ENCODE data around the gene XPO6. TPM values are rescaled to one million over a fixed set of nuclear protein-coding genes. Genes with fewer than 3 reads are reported as not detected.

XPO6 gene
- total and polyA plus RNA-seq, 2 of the 13 experiments (the other 11 are each of a cell fraction or from before 2014, with no cell fraction given): 109 to 129 TPM

- TF ChIP-seq, protein P1, sequence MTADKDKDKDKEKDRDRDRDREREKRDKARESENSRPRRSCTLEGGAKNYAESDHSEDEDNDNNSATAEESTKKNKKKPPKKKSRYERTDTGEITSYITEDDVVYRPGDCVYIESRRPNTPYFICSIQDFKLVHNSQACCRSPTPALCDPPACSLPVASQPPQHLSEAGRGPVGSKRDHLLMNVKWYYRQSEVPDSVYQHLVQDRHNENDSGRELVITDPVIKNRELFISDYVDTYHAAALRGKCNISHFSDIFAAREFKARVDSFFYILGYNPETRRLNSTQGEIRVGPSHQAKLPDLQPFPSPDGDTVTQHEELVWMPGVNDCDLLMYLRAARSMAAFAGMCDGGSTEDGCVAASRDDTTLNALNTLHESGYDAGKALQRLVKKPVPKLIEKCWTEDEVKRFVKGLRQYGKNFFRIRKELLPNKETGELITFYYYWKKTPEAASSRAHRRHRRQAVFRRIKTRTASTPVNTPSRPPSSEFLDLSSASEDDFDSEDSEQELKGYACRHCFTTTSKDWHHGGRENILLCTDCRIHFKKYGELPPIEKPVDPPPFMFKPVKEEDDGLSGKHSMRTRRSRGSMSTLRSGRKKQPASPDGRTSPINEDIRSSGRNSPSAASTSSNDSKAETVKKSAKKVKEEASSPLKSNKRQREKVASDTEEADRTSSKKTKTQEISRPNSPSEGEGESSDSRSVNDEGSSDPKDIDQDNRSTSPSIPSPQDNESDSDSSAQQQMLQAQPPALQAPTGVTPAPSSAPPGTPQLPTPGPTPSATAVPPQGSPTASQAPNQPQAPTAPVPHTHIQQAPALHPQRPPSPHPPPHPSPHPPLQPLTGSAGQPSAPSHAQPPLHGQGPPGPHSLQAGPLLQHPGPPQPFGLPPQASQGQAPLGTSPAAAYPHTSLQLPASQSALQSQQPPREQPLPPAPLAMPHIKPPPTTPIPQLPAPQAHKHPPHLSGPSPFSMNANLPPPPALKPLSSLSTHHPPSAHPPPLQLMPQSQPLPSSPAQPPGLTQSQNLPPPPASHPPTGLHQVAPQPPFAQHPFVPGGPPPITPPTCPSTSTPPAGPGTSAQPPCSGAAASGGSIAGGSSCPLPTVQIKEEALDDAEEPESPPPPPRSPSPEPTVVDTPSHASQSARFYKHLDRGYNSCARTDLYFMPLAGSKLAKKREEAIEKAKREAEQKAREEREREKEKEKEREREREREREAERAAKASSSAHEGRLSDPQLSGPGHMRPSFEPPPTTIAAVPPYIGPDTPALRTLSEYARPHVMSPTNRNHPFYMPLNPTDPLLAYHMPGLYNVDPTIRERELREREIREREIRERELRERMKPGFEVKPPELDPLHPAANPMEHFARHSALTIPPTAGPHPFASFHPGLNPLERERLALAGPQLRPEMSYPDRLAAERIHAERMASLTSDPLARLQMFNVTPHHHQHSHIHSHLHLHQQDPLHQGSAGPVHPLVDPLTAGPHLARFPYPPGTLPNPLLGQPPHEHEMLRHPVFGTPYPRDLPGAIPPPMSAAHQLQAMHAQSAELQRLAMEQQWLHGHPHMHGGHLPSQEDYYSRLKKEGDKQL (CRISPR knock-in tag; IDR thresholded peaks at IDR 0.05; ENCODE audit: low read depth): no peak
- TF ChIP-seq, protein P2, sequence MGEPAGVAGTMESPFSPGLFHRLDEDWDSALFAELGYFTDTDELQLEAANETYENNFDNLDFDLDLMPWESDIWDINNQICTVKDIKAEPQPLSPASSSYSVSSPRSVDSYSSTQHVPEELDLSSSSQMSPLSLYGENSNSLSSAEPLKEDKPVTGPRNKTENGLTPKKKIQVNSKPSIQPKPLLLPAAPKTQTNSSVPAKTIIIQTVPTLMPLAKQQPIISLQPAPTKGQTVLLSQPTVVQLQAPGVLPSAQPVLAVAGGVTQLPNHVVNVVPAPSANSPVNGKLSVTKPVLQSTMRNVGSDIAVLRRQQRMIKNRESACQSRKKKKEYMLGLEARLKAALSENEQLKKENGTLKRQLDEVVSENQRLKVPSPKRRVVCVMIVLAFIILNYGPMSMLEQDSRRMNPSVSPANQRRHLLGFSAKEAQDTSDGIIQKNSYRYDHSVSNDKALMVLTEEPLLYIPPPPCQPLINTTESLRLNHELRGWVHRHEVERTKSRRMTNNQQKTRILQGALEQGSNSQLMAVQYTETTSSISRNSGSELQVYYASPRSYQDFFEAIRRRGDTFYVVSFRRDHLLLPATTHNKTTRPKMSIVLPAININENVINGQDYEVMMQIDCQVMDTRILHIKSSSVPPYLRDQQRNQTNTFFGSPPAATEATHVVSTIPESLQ (CRISPR knock-in tag; conservative IDR thresholded peaks at IDR 0.05): no peak
- TF ChIP-seq ZNF598 (CRISPR knock-in tag; IDR thresholded peaks at IDR 0.05; ENCODE audit: borderline replicate concordance) (no peak; the same call in 1 of the 2 replicates), JUN (CRISPR knock-in tag; IDR thresholded peaks at IDR 0.05) (no peak), ZIK1 (CRISPR knock-in tag; IDR thresholded peaks at IDR 0.05; ENCODE audit: borderline replicate concordance, low read depth) (0 out of 2 replicates have a peak, but pooled peaks have one; percentile 81), AKAP8 (CRISPR knock-in tag; IDR thresholded peaks at IDR 0.05) (peak; percentile 23; the same call in 1 of the 2 replicates), THRA (CRISPR knock-in tag; IDR thresholded peaks at IDR 0.05; ENCODE audit: borderline replicate concordance) (no peak), ZNF737 (CRISPR knock-in tag; IDR thresholded peaks at IDR 0.05; ENCODE audit: borderline replicate concordance) (no peak), ZNF317 (CRISPR knock-in tag; IDR thresholded peaks at IDR 0.05) (no peak), ZNF251 (CRISPR knock-in tag; IDR thresholded peaks at IDR 0.05) (no peak), GATAD2A (CRISPR knock-in tag; IDR thresholded peaks at IDR 0.05) (peak; percentile 54; the same call in 1 of the 2 replicates), MTF1 (CRISPR knock-in tag; IDR thresholded peaks at IDR 0.05) (no peak), GABPA (IDR thresholded peaks at IDR 0.05; ENCODE audit: low read depth, low read length) (no peak), GABPA (CRISPR knock-in tag; IDR thresholded peaks at IDR 0.05; ENCODE audit: low read depth) (no peak), YY1 (IDR thresholded peaks at IDR 0.05; ENCODE audit: insufficient read depth, insufficient replicate concordance, low read depth, low read length) (peak; percentile 61), PBX3 (CRISPR knock-in tag; IDR thresholded peaks at IDR 0.05; ENCODE audit: borderline replicate concordance) (no peak), ZNF879 (CRISPR knock-in tag; IDR thresholded peaks at IDR 0.05) (no peak), ZNF510 (CRISPR knock-in tag; IDR thresholded peaks at IDR 0.05; ENCODE audit: low read depth) (no peak), HOXA5 (CRISPR knock-in tag; IDR thresholded peaks at IDR 0.05) (no peak)
- TF ChIP-seq, protein P3, sequence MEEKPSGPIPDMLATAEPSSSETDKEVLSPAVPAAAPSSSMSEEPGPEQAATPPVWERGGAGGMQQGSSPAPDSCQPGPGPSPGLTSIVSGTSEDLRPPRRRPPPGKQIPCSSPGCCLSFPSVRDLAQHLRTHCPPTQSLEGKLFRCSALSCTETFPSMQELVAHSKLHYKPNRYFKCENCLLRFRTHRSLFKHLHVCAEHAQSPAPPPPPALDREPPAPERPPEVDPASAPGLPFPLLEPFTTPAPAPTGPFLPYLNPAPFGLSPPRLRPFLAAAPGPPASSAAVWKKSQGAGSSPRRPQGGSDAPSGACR (CRISPR knock-in tag; IDR thresholded peaks at IDR 0.05): no peak
Observed at GRCh38 chr16:28210979-28211588, 681 bp downstream of the XPO6 start (continued).
